IgD-negative memory B cell (primary cell): Measurements from ENCODE around the gene IDH3A. TPM values are rescaled to one million over a fixed set of nuclear protein-coding genes. Genes with fewer than 3 reads are reported as not detected.
A peak's percentile ranks its signal among the peaks of the same experiment; 100 is the strongest.

Source experiments
- H3K27ac Mint-ChIP-seq, 3 donors: one replicate each; pipeline ENCODE4 v1.8.0; 2020 to 2022; ENCODE audit warnings: mild to moderate bottlenecking in 3 of 3, mixed read lengths in 3 of 3, moderate library complexity in 1 of 3
- H3K27me3 Mint-ChIP-seq: one replicate; pipeline ENCODE4 v1.8.0; 2021; ENCODE audit warnings: mixed read lengths
- H3K36me3 Mint-ChIP-seq: one replicate; pipeline ENCODE4 v1.8.0; 2020; ENCODE audit warnings: mild to moderate bottlenecking, mixed read lengths
- H3K4me1 Mint-ChIP-seq, 3 donors: one replicate each; pipeline ENCODE4 v1.8.0; 2020 to 2022; ENCODE audit warnings: mixed read lengths in 3 of 3, mild to moderate bottlenecking in 1 of 3
- H3K4me3 Mint-ChIP-seq, 4 donors: one replicate each; pipeline ENCODE4 v1.8.0; 2020 to 2022; ENCODE audit warnings: mild to moderate bottlenecking in 4 of 4, mixed read lengths in 4 of 4, moderate library complexity in 3 of 4
- H3K9me3 Mint-ChIP-seq, 3 donors: one replicate each; pipeline ENCODE4 v1.8.0; 2020 to 2021; ENCODE audit warnings: mixed read lengths in 3 of 3, mild to moderate bottlenecking in 1 of 3
- polyA plus RNA-seq: library from polyadenylated mRNA; unstranded; fragments of 300-500 nt; fragmentation: Illumina TruSeq; gene quantifications from one replicate; pipeline ENCODE4 v1.2.3, GENCODE V29; 2021

The IDH3A gene
- 62.1 TPM for polyA plus RNA-seq

DNA sequence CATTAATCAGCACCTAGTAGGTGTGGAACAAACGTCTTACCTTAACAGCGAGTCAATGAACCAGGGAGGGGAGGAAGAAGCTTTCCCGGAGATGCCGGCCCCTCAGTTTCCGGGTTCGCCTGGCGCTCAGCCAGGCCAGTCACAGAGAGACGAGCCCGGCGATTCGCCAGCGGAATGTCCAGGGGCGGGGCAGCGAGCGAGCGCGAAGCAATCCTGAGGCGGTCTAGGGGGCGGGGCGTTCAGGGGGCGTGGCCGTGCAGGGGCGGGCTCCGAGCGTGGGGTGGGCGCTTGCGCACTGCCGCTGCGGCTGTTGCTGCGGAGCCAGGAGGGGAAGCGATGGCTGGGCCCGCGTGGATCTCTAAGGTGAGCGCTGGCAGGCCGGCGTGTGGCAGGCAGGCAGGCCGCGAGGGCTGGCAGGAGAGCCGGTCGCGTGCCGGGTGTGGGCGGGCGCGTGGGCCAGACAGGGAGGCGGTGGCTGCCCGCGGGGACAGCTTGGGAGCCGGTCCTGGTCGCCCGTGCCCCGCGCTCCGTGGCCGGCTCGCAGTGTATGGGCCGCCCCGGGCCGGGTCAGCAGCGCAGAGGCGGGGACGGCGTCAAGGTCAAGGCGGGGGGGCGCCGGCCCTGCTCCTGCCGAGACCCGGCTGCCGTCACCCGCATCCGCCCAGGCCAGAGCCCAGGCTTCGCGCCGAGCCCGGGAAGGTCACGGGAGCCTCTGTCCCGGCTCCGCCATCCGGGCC is at the start of gene IDH3A:
IDH3A (plus strand) TSS at position 295 of the 737 bp plus-strand sequence; CDS start at position 337, 42 bp downstream.
- Mint-ChIP-seq H3K27me3 (no peaks in the 10 kb centered on the region), H3K4me1 (peaks cover 26 to 40% (median 30%) of the 10 kb centered on the region in 3 donors), H3K27ac (peak within 1 kb of the TSS; percentile 95 to 97 (median 96)), H3K9me3 (no peaks in the 10 kb centered on the region), H3K4me3 (peak within 1 kb of the TSS; percentile 95 to 98 (median 98)), H3K36me3 (no peaks in the 10 kb centered on the region)

DNA sequence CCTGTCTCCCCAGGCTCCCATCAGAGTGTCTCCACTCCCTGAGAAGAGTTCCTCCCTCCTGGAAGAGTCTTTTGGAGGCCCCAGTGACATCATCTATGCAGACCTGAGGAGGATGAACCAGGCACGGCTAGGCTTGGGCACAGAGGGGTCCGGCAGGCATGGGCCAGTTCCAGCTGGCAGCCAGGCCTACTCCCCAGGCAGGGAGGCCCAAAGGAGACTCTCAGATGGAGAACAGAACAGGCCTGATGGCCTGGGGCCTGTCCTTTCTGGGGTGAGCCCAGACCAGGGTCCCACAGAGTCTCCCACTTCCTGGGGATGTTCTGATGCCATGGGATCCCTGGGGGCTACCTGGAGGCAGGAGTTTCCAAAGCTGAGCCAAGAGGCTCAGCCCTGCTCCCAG is 48.3 kb upstream of the IDH3A start:
- H3K27me3 Mint-ChIP-seq: no peaks in the 10 kb centered on the region
- H3K4me3 Mint-ChIP-seq: no peak overlapping the region
- H3K4me1 Mint-ChIP-seq: peaks cover 0 to 4% (median 2%) of the 10 kb centered on the region in 3 donors
- no peak overlapping the region for H3K27ac Mint-ChIP-seq
- H3K9me3 Mint-ChIP-seq: no peaks in the 10 kb centered on the region
- H3K36me3 Mint-ChIP-seq: no peaks in the 10 kb centered on the region

DNA sequence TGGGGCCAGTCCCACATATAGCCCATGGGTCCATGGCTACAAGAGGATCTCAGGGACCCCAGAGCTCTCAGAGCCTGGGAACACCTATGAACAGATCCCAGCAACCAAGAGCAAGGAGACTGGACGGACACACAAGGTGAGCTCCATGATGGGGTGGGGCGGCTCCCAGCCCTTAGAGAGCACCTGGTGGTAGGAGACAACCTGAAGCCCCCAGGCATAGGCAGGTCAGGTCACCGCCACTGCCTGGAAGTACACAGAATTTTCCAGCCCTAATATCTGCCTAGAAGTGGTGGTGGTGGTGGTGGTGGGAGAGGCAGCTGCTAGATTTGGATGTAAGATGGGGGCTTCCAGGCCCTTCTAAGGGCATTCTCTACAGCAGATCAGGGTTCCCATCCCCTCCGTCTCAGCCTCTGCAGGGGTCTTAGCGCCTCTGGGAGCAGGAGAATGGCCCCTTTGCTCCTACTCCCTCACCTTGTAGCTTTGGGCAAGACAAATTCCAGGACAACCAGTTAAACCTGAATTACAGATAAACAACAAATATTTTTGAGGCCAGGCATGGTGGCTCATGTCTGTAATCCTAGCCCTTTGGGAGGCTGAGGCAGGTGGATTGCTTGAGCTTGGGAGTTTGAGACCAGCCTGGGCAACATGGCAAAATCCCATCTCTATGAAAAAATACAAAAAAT is 47.6 kb upstream of the IDH3A start:
- H3K4me3 Mint-ChIP-seq: no peak overlapping the region
- no peaks in the 10 kb centered on the region for H3K27me3 Mint-ChIP-seq
- H3K36me3 Mint-ChIP-seq: no peaks in the 10 kb centered on the region
- H3K9me3 Mint-ChIP-seq: no peaks in the 10 kb centered on the region
- peaks cover 0 to 4% (median 2%) of the 10 kb centered on the region in 3 donors for H3K4me1 Mint-ChIP-seq
- H3K27ac Mint-ChIP-seq: no peak overlapping the region

GRCh38 chr15:78102211-78102610 is 47.0 kb upstream of the IDH3A start:
- H3K27ac Mint-ChIP-seq: no peak overlapping the region
- peaks cover 0 to 4% (median 2%) of the 10 kb centered on the region in 3 donors for H3K4me1 Mint-ChIP-seq
- H3K27me3 Mint-ChIP-seq: no peaks in the 10 kb centered on the region
- peak overlapping the region in 1 of 4 donors; percentile 37 for H3K4me3 Mint-ChIP-seq
- no peaks in the 10 kb centered on the region for H3K36me3 Mint-ChIP-seq
- H3K9me3 Mint-ChIP-seq: no peaks in the 10 kb centered on the region

DNA sequence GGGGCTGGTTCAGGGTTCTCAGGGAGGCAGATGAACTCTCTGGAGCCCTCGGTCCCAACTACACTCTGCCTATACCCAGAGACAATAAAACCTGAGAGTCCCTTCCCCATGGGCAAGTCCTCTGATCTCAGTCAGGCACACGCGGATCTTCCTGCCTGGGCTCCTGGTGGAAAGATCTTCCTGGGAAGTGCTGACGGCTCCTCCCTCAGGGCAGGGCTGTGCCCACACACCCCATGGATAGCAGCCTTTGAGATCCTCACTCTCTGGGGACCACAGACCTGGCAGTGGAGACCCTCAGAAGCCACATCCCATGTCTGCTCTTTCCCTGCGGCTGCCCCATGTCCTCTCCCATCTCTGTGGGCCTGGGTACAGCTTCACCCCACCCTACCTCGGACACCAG is 46.4 kb upstream of the IDH3A start:
- Mint-ChIP-seq H3K4me1 (peaks cover 0 to 4% (median 2%) of the 10 kb centered on the region in 3 donors), H3K4me3 (no peak overlapping the region), H3K9me3 (no peaks in the 10 kb centered on the region), H3K36me3 (no peaks in the 10 kb centered on the region), H3K27ac (no peak overlapping the region), H3K27me3 (no peaks in the 10 kb centered on the region)

- H3K4me1 Mint-ChIP-seq: peaks cover 0 to 4% (median 2%) of the 10 kb centered on the region in 3 donors
- no peaks in the 10 kb centered on the region for H3K36me3 Mint-ChIP-seq
- H3K4me3 Mint-ChIP-seq: no peak overlapping the region
- no peaks in the 10 kb centered on the region for H3K27me3 Mint-ChIP-seq
- no peaks in the 10 kb centered on the region for H3K9me3 Mint-ChIP-seq
- H3K27ac Mint-ChIP-seq: no peak overlapping the region
These were observed 45.6 kb upstream of the IDH3A start for GRCh38 chr15:78103406-78104118.

GRCh38 chr15:78104119-78104479 is 45.1 kb upstream of the IDH3A start:
- no peaks in the 10 kb centered on the region for H3K9me3 Mint-ChIP-seq
- H3K27ac Mint-ChIP-seq: peak overlapping the region in 2 of 3 donors; percentile 32 to 58
- no peaks in the 10 kb centered on the region for H3K27me3 Mint-ChIP-seq
- no peaks in the 10 kb centered on the region for H3K36me3 Mint-ChIP-seq
- no peak overlapping the region for H3K4me3 Mint-ChIP-seq
- H3K4me1 Mint-ChIP-seq: peaks cover 0 to 4% (median 2%) of the 10 kb centered on the region in 3 donors

DNA sequence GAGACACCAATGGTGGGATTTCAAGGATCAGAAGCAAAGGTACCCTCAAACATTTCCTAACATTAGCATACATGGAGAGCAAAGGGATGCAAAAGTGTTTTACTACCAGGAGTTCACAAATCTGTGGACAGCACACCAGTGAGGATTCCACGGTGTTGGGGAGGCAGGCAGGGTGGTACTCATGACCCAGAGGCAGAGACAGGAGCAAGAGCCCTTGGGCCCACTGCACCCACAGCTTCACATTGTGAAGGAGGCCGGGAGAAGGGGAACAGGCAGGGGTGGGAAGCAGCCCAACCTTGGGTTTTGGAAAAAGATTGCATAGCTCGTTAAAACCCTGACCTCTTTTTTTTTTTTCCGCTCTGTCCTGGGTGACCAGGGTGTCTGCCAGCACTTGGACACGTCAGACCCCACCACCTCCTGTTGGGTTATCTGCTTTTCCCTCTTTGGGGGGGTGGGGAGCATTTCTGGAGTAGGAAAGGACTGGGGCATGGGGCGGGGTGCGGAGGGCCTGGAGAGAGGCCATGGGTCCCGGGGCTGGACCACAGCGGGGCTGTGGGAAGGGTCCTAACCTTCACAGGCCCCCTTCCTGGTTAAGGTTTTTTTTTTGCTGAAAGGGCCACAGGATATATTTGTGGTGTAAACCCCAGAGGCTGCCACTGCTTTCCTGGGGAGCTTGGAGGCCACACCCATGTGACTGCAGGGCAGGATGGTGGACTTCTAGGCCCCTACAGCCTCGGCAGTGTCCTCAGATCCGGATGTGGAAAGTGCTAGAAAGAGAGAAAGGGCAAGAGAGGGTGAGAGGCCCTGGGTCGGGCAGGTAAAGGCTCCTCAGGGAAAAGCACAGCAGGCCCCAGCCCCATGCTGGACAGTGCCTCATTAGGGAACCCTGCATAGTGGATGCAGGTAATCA is 44.3 kb upstream of the IDH3A start:
- peaks cover 0 to 4% (median 2%) of the 10 kb centered on the region in 3 donors for H3K4me1 Mint-ChIP-seq
- H3K9me3 Mint-ChIP-seq: no peaks in the 10 kb centered on the region
- H3K4me3 Mint-ChIP-seq: no peak overlapping the region
- H3K27ac Mint-ChIP-seq: peak overlapping the region in 1 of 3 donors; percentile 58
- H3K36me3 Mint-ChIP-seq: no peaks in the 10 kb centered on the region
- no peaks in the 10 kb centered on the region for H3K27me3 Mint-ChIP-seq

DNA sequence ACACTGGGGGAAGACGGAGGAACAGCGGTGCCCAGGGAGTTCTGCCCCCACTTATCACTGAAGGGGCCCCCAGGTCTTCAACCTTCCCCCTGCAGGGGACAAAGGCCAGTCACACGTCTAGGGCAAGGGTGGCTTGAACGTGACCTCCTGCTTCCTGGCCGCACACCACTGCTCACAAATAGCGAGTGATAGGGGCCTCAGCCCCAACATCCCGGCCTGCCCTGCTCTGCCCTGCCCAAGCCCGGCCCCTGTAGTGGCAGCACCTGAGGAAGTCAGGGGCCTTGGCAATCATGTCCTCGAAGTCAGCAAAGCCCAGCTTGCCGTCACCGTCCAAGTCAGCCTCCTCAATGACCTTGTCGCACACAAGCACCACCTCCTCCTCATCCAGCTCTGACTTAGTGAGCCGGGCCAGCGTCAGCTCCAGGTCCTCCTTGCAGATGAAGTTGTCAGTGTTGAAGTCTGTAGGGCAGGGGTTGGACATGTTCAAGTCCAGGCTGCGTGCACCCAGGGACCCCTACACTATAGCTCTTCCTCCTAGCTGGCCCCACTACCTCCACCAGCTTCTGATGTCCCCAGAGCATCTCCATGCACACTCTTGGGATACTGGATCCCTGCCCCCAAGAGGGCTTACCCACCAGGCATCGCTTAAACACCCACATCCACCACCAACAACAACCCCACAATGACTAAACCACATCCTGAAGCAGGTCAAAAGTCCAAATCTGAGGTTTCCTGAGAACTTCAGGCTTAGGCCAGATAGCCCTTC is 43.5 kb upstream of the IDH3A start:
- peaks cover 0 to 4% (median 2%) of the 10 kb centered on the region in 3 donors for H3K4me1 Mint-ChIP-seq
- H3K9me3 Mint-ChIP-seq: no peaks in the 10 kb centered on the region
- peak overlapping the region in 1 of 3 donors; percentile 21 for H3K27ac Mint-ChIP-seq
- H3K4me3 Mint-ChIP-seq: peak overlapping the region in 1 of 4 donors; percentile 30
- H3K27me3 Mint-ChIP-seq: no peaks in the 10 kb centered on the region
- no peaks in the 10 kb centered on the region for H3K36me3 Mint-ChIP-seq

- Mint-ChIP-seq H3K27me3 (no peaks in the 10 kb centered on the region), H3K36me3 (no peaks in the 10 kb centered on the region), H3K9me3 (no peaks in the 10 kb centered on the region), H3K4me1 (peaks cover 0 to 4% (median 2%) of the 10 kb centered on the region in 3 donors), H3K27ac (no peak overlapping the region), H3K4me3 (no peak overlapping the region)
These were observed 41.7 kb upstream of the IDH3A start for GRCh38 chr15:78107471-78107870.

DNA sequence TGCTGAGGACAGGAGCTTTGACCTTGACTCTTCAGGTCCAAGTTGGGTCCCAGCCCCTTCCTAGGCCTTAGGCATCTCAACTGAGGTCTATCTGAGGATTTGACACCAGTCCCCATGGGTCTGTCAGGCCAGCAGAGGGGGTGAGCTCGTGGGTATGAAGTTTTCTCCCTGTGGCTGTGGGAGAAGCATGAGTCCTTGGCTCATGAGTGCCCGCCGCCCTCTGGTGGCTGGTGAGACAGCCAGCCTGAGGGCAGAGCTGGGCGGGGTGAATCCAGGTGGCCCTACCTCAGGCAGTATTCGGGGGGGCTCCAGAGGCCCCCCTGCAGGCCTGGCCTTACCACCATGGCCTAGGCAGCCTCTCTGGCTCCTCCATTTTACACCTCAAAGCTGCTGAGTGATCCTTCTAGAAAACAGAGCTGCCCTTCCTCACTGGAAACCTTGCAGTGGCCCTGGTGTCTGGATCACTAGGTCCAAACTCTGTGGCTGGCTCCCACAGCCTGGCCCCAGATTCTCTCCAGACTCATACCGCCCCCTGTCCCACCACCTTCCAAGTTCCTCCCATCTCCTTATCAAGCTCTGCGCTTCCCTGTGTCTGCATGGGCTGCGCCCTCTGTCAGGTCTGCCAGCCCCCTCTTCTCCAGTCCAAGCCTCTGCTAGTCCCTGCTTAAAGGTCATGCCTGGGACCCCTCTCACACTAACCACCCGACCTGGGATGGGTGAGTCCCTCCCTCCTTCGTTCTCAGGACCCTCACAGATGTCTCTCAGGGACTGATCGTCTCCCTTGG is 40.7 kb upstream of the IDH3A start:
- Mint-ChIP-seq H3K9me3 (no peaks in the 10 kb centered on the region), H3K4me1 (peaks cover 0 to 4% (median 2%) of the 10 kb centered on the region in 3 donors)

GRCh38 chr15:78109156-78109555 is 40.0 kb upstream of the IDH3A start:
- Mint-ChIP-seq H3K27me3 (no peaks in the 10 kb centered on the region), H3K27ac (no peak overlapping the region), H3K4me1 (peaks cover 0 to 7% (median 0%) of the 10 kb centered on the region in 3 donors), H3K9me3 (no peaks in the 10 kb centered on the region), H3K36me3 (no peaks in the 10 kb centered on the region), H3K4me3 (no peak overlapping the region)

More for the DNA sequence above, 40.7 kb upstream of the IDH3A start:
- H3K36me3 Mint-ChIP-seq: no peaks in the 10 kb centered on the region
- no peaks in the 10 kb centered on the region for H3K27me3 Mint-ChIP-seq
- H3K27ac Mint-ChIP-seq: no peak overlapping the region
- H3K4me3 Mint-ChIP-seq: no peak overlapping the region

DNA sequence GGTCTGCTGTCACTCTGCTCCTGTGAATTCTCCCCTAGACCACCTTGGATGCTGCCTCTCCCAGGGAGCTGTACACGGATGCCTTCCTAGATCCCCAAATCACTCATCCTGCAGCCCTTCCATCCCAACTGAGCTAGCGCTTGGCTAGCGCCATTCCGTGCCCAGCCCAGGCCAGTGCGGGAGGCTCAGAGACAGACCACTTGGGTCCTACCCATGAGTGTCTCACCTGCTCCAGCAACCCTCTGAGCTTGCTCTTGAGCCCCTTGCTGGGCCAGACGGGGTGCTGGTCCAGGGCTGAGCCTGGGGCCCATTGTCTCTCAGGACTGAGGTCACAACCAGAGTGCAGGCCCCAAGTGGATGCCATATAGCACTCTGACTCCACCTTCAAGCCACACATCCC is 39.1 kb upstream of the IDH3A start:
- no peak overlapping the region for H3K27ac Mint-ChIP-seq

More for the DNA sequence above, 39.1 kb upstream of the IDH3A start:
- Mint-ChIP-seq H3K27me3 (no peaks in the 10 kb centered on the region), H3K4me1 (peaks cover 0 to 7% (median 0%) of the 10 kb centered on the region in 3 donors), H3K9me3 (no peaks in the 10 kb centered on the region), H3K4me3 (peak overlapping the region in 1 of 4 donors; percentile 33), H3K36me3 (no peaks in the 10 kb centered on the region)
